SK-N-DZ (cell line): ENCODE results near the gene TMEFF2.
"Not testable (repeated sequence)": the region's sequence is repeated elsewhere in the genome, so short reads cannot be mapped to it uniquely, and the experiment has no call there.

Experiments
- DNase-seq: peaks from one replicate; pipeline ENCODE4 v3.0.0-alpha.2; 2015; ENCODE audit warnings: low spot score

Gene TMEFF2

GRCh38 chr2:191933307-191934105, 261.2 kb downstream of the TMEFF2 start:
- DNase-seq = no peak

GRCh38 chr2:191932286-191932685, 262.4 kb downstream of the TMEFF2 start:
- DNase-seq = no peak

GRCh38 chr2:191931329-191931728, 263.4 kb downstream of the TMEFF2 start:
- no peak for DNase-seq

DNA sequence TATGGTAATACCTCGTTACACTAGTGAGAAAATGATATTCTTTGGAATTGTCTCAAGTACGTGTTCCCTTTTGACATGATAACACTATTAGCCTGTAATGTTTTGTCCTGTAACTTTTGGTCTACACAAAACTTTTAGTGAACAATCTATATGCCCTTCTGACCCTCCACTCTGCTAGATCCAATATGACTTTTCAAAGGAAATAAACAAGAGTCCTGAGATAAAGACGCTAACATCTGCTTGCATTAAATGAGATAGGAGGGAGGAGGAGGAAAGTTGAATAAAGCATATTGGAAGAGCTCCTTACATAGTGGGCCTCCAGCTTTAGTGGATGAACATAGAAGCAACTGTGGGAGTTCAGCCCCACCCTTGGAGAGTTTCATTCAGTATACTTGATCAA, 264.5 kb downstream of the TMEFF2 start:
- no peak for DNase-seq

- DNase-seq = no peak
These were observed 265.4 kb downstream of the TMEFF2 start for GRCh38 chr2:191929288-191929687.

DNA sequence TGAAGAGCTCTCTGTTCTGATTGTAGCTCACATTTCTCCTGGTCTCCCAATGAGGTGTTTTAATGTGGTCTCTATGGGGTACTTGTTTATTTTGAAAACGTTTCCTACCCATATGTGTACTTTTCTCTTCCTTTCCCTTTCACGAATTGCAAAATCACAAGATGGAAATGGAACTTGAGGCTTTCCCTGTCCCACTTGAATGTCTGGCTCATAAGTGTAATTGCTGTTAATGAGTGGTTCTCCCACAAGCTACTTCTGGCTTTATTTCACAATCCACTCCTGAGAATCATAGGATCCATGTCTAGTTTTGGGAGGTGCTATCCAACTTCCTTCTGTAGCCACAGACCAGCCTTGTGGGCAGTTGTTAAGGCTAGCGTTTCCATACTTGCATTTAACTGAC, 266.7 kb downstream of the TMEFF2 start:
- DNase-seq = no peak

DNA sequence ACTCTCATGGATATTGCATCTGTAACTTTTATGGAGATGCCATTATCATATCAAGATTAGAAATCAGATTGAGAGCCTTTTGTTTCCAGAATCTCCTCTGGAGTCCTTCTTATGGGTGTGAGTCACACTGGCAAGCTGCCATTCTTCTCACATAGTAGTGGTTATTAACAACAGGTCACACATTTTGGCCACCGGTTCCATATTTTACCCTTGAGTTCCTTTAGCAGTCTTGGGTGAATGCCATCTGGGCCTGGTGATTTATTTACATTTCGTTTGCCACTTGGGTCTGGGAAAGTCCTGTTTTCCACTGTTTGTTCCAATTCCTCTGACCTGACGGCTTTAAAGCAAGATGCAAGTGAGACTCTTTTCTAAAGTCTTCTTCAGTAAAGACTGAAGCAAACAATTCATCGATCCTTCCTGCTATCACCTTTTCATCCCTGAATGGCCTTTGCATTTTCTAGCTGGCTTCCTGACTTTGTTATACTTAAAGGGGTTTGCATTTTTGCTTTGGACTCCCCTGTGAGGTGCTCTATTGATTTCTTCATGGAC, 267.3 kb downstream of the TMEFF2 start:
- no peak for DNase-seq

DNA sequence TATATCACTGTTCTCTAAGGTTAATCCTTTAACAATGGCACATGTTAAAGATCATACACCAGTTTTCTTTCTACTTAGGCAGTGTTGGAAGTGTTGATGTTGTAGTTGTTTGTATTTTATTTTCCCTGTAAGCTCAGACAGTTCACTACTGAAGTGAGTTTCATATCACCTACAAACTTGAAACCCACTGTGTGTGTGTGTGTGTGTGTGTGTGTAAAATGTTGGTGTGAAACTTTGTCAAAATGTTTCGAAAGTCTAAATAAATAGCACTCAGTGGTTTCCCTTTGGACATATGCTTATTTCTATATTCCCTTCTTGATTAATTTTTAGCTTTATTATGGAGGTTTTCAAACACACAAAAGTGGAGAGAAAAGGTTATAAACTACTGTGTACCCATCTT, 268.1 kb downstream of the TMEFF2 start:
- DNase-seq = no peak

- DNase-seq = no peak
These were observed 271.1 kb downstream of the TMEFF2 start for GRCh38 chr2:191923652-191923997.

- DNase-seq = no peak
These were observed 271.7 kb downstream of the TMEFF2 start for GRCh38 chr2:191922736-191923651.

- not testable (repeated sequence) for DNase-seq
These were observed 273.1 kb downstream of the TMEFF2 start for GRCh38 chr2:191921650-191922049.

DNA sequence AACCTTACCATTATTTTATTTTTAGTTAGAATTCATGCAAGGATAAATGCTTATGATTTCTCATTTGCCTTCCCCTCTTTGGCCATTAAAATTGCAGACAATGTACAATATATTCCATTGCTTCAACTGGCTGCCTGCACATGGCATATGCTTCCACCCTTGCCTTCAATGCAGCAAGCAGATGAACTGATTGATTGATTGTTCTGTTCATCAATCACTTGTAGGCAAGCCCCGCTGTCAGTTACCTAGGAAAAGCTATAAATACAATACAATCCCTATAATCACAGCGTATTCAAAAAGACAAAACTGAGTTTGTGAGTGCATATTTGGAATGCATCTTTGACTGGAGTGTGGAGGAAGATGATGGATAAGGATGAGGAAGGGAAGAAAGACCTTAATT, 274.2 kb downstream of the TMEFF2 start:
- DNase-seq = no peak

DNA sequence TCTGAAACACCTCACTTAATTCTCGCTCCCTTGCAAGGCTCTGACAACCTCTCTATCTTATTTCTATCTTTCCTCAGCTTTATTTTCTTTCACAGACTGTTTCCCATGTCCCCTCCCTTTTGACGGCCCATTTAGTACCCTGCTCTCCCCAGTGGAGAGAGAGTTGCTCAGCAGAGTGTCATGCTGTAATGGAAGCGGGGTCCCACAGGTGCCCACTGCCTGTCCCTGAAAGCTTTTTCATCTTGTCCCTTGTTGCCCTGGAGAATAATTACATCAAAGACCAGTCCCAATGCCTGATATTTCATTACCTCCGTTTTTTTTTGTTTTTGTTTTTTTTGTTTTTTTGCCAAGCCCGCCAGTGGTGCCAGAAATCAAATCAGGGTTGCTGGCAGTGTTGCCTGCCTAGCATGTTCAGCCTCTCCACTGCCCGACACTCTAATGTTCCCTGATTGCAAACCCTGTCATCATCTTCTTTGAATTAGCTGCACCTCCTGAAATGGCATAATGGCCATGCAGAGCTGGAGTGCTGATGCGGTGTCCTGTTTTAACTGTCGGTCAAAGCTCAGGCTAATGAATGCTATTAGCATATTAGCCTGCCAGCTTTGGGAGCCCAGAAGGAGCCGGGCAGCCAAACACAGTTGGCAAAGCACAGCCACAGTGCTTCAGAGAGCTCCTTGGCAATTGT, 276.6 kb downstream of the TMEFF2 start:
- DNase-seq = peak; percentile 68

GRCh38 chr2:191917430-191917881, 277.3 kb downstream of the TMEFF2 start:
- DNase-seq = no peak

GRCh38 chr2:191916826-191917225, 277.9 kb downstream of the TMEFF2 start:
- DNase-seq = no peak

DNA sequence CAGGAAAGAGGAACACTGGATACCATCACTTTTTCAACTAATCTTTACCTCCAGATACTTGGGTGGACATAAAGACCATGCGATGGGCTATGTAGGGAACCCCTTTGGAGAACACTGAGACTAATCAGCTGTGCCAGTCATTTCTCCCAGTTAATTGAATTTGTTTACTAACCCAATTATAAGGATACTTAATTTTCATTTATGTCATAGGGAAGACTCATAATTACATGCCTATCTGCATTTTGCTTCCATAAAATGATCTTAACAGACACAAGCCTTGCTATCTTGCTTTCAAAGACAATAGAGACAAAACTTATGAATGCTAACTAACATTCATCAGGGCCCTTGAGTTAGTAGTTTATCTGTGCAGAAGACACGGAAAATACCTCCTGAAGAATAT, 279.0 kb downstream of the TMEFF2 start:
- DNase-seq = peak; percentile 51

DNA sequence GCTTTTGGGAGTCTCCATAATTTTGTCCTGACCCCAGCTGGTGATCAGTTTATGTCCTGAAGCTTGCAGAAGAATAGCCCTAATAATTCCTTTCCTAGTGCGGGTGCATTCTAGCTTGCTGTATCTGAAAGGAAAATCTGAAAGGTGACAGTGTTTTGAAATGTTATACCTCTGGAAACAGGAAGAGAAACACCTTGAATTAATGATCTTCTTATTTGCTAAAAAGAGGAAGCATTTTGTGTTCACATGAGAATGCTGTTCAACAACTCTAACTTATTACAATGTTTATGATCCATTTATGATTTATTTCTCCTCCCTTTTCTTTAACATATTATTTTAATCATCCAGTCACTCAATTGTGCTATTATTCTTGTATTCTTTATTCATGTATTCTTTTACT, 280.9 kb downstream of the TMEFF2 start:
- DNase-seq = no peak

DNA sequence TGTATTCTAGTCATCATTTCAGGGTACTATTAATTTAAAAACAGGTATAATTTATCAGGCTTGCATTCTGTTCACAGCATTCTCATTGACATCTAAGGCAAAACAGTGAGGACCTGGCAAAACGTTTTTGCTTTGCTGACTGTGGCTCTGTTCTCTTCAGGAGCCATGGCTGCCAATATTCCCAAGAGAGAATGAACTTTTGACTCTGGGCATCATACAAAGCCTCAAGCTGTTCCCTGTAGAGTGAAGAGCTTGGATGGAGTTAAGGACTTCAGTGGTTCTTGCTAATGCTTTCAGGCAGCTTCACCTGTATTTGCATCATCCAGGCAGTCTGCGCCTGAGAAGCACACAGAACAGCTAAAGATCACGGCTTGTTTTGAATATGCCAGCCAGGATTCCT, 282.0 kb downstream of the TMEFF2 start:
- no peak for DNase-seq

- no peak for DNase-seq
These were observed 284.2 kb downstream of the TMEFF2 start for GRCh38 chr2:191910518-191910917.

DNA sequence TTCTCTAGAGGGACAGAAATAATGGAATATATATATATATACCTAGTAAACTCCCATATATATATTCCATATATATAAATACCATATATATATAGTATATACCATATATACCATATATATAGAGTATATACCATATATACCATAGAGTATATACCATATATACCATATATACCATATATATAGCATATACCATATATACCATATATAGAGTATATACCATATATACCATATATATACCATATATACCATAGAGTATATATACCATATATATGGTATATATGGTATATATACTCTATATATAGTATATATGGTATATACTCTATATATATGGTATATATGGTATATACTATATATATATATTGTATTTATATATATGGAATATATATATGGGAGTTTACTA, 285.9 kb downstream of the TMEFF2 start:
- DNase-seq = no peak

GRCh38 chr2:191907545-191907944, 287.2 kb downstream of the TMEFF2 start:
- DNase-seq = no peak

DNA sequence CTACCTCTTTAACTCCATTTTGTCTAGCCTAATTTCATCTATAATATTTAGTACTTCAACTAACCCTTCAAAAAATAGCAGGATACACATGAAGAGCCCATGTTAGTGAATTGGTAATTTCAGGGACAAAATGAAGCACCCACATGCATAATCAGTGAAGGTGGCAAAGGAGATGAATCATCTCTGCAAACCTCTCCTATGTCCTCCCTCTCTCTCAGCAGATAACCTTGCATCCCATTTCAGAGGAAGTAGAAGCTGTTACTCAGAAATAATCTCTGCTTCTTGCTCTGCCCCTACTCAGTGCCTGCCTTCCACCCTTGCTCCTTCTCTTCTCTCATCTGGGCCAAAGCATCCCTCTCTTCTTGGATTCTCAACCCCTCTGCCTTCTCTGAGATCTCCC, 287.6 kb downstream of the TMEFF2 start:
- no peak for DNase-seq
